Measurements from ENCODE around the gene ABCA7. TPM values are rescaled to one million over a fixed set of nuclear protein-coding genes. Genes with fewer than 3 reads are reported as not detected.

The ABCA7 gene
- total and polyA plus RNA-seq, 2 of the 13 experiments (the other 11 are each of a cell fraction or from before 2014, with no cell fraction given) = 4.4 to 32.4 TPM

DNA sequence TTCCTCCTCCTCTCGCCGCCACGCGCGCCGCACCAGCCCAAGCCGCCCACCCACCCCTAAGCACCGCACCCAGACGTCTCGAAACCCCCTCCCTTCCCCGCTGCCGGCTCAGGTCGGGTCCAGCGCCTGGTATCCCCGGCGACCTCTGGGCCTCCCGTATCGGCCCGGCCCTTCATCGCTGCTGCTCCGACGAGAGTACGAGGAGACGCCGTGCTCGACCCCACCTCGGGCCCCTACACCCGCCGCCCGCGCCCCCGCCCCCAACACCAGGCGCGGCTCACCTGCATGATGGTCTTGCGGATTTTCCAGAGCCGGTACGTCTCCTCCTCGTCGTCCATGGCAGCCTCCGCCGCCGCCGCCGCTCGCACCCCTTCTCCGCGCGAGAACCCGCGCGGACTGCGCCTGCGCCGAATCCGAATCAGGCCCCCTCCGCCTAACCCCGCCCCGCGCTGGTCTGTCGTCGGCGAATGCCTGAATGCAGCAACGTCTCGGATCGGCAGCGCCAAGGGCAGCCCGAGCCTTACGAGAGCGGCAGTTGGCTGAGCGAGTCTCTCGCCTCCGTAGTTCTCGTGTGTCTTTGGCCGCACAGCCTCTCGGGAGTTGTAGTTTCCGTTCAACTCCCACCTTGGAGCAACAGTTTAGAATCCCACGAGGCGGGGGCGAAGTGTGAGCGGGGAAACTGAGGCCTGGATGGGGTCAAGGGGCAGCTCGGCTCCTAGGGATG lies 55.2 kb downstream of the ABCA7 start, which contains the start of gene POLR2E (continued):
- TF ChIP-seq, protein P1, sequence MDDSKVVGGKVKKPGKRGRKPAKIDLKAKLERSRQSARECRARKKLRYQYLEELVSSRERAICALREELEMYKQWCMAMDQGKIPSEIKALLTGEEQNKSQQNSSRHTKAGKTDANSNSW (CRISPR knock-in tag; IDR thresholded peaks at IDR 0.05; ENCODE audit: borderline replicate concordance) = no peak
- TF ChIP-seq ATM (IDR thresholded peaks at IDR 0.05; ENCODE audit: borderline replicate concordance) (no peak), ELF3 (CRISPR knock-in tag; IDR thresholded peaks at IDR 0.05) (peak; percentile 66), ZNF660 (CRISPR knock-in tag; IDR thresholded peaks at IDR 0.05; ENCODE audit: borderline replicate concordance, low read depth) (no peak), ZNF383 (CRISPR knock-in tag; IDR thresholded peaks at IDR 0.05; ENCODE audit: borderline replicate concordance) (no peak), ZNF333 (CRISPR knock-in tag; IDR thresholded peaks at IDR 0.05; ENCODE audit: borderline replicate concordance) (no peak), ZNF605 (CRISPR knock-in tag; IDR thresholded peaks at IDR 0.05) (peak; percentile 76; the same call in 1 of the 2 replicates), IKZF1 (IDR thresholded peaks at IDR 0.05) (no peak), DNMT1 (CRISPR knock-in tag; IDR thresholded peaks at IDR 0.05) (no peak), FOSL2 (CRISPR knock-in tag; IDR thresholded peaks at IDR 0.05) (peak; percentile 55), POLR2AphosphoS2 (IDR thresholded peaks at IDR 0.05; ENCODE audit: low read depth, low read length) (no peak), NR2F1 (CRISPR knock-in tag; IDR thresholded peaks at IDR 0.05) (no peak), ARID2 (CRISPR knock-in tag; IDR thresholded peaks at IDR 0.05; ENCODE audit: borderline replicate concordance) (no peak)
- TF ChIP-seq, protein P2, sequence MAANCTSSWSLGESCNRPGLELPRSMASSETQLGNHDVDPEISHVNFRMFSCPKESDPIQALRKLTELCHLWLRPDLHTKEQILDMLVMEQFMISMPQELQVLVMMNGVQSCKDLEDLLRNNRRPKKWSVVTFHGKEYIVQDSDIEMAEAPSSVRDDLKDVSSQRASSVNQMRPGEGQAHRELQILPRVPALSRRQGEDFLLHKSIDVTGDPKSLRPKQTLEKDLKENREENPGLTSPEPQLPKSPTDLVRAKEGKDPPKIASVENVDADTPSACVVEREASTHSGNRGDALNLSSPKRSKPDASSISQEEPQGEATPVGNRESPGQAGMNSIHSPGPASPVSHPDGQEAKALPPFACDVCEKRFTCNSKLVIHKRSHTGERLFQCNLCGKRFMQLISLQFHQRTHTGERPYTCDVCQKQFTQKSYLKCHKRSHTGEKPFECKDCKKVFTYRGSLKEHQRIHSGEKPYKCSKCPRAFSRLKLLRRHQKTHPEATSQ (CRISPR knock-in tag; IDR thresholded peaks at IDR 0.05; ENCODE audit: borderline replicate concordance) = no peak
- TF ChIP-seq, protein P3, sequence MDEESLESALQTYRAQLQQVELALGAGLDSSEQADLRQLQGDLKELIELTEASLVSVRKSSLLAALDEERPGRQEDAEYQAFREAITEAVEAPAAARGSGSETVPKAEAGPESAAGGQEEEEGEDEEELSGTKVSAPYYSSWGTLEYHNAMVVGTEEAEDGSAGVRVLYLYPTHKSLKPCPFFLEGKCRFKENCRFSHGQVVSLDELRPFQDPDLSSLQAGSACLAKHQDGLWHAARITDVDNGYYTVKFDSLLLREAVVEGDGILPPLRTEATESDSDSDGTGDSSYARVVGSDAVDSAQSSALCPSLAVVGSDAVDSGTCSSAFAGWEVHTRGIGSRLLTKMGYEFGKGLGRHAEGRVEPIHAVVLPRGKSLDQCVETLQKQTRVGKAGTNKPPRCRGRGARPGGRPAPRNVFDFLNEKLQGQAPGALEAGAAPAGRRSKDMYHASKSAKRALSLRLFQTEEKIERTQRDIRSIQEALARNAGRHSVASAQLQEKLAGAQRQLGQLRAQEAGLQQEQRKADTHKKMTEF (CRISPR knock-in tag; IDR thresholded peaks at IDR 0.05) = peak; percentile 68; the same call in 1 of the 2 replicates
- TF ChIP-seq, protein P4, sequence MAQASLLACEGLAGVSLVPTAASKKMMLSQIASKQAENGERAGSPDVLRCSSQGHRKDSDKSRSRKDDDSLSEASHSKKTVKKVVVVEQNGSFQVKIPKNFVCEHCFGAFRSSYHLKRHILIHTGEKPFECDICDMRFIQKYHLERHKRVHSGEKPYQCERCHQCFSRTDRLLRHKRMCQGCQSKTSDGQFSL (CRISPR knock-in tag; IDR thresholded peaks at IDR 0.05) = no peak
- TF ChIP-seq, protein P5, sequence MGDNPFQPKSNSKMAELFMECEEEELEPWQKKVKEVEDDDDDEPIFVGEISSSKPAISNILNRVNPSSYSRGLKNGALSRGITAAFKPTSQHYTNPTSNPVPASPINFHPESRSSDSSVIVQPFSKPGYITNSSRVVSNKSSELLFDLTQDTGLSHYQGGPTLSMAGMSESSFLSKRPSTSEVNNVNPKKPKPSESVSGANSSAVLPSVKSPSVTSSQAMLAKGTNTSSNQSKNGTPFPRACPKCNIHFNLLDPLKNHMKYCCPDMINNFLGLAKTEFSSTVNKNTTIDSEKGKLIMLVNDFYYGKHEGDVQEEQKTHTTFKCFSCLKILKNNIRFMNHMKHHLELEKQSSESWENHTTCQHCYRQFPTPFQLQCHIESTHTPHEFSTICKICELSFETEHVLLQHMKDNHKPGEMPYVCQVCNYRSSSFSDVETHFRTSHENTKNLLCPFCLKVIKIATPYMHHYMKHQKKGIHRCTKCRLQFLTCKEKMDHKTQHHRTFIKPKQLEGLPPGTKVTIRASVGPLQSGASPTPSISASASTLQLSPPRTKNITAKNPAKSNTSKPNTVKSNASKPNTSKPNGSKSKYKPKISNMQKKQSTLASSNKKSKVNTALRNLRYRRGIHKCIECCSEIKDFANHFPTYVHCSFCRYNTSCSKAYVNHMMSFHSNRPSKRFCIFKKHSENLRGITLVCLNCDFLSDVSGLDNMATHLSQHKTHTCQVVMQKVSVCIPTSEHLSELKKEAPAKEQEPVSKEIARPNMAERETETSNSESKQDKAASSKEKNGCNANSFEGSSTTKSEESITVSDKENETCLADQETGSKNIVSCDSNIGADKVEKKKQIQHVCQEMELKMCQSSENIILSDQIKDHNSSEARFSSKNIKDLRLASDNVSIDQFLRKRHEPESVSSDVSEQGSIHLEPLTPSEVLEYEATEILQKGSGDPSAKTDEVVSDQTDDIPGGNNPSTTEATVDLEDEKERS (CRISPR knock-in tag; IDR thresholded peaks at IDR 0.05) = no peak
- TF ChIP-seq, protein P6, sequence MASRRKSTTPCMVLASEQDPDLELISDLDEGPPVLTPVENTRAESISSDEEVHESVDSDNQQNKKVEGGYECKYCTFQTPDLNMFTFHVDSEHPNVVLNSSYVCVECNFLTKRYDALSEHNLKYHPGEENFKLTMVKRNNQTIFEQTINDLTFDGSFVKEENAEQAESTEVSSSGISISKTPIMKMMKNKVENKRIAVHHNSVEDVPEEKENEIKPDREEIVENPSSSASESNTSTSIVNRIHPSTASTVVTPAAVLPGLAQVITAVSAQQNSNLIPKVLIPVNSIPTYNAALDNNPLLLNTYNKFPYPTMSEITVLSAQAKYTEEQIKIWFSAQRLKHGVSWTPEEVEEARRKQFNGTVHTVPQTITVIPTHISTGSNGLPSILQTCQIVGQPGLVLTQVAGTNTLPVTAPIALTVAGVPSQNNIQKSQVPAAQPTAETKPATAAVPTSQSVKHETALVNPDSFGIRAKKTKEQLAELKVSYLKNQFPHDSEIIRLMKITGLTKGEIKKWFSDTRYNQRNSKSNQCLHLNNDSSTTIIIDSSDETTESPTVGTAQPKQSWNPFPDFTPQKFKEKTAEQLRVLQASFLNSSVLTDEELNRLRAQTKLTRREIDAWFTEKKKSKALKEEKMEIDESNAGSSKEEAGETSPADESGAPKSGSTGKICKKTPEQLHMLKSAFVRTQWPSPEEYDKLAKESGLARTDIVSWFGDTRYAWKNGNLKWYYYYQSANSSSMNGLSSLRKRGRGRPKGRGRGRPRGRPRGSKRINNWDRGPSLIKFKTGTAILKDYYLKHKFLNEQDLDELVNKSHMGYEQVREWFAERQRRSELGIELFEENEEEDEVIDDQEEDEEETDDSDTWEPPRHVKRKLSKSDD (CRISPR knock-in tag; IDR thresholded peaks at IDR 0.05; ENCODE audit: low read depth) = no peak

Measured in HepG2 (cell line).